GM12892 (cell line): ENCODE results near the gene FAM222B.

Source experiments
- POLR2A ChIP-seq: IDR thresholded peaks from 2 replicates; pipeline ENCODE4 v1.6.1; 2011; ENCODE audit warnings: low read depth, low read length, control low read depth
- POLR2AphosphoS5 ChIP-seq: IDR thresholded peaks from 2 replicates; pipeline ENCODE4 v1.6.1; 2011; ENCODE audit warnings: low read depth, low read length, control low read depth

DNA sequence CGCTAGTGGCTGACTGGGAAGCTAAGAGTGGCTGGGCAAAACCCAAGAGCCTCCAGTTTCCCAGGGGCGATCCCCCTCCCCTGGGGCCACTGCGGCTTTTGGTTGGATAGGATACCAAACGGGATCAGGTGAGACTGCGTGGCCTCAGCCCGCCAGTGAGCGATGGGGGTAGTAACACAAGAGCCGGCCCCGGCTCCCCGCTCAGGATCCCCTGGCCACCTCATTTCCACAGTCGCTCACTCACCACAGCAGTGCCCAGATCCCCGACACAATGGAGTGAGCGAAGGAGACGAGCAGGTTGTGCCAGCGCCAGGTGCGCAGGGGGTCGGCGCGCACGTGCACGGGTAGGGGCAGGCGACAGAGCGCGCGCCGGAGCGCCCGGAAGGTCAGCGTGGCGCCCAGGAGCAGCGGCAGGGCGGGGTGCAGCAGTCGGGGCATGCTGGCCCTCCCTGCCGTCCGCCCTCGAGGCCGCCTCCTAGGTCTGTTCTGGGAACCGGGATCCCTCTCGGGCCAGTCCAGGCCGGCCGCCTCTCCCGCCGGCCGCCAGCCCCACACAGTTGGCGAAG is 116.8 kb downstream of the FAM222B start:
- peak; percentile 1; the same call in 1 of the 2 replicates for TF ChIP-seq POLR2A
- TF ChIP-seq POLR2AphosphoS5: peak; percentile 4
